ENCODE measurements around the gene CAND1.

Gene CAND1

GRCh38 chr12:67275380-67275913 lies 6.3 kb downstream of the CAND1 start:
- DNase-seq (ENCODE audit: low spot score) (no peak), ATAC-seq (ENCODE audit: low read depth) (peak; percentile 89)
- H3K36me3 ChIP-seq (ENCODE audit: low read depth) = peaks cover 28% of the 10 kb centered on the region
- no peaks in the 10 kb centered on the region for H3K27me3 ChIP-seq (ENCODE audit: insufficient read depth, poor library complexity, severe bottlenecking)
- H3K4me1 ChIP-seq (ENCODE audit: insufficient read depth, poor library complexity, severe bottlenecking) = peaks cover 43% of the 10 kb centered on the region
- TF ChIP-seq CTCF (IDR thresholded peaks at IDR 0.05; ENCODE audit: poor library complexity, severe bottlenecking) = no peak
- H3K9me3 ChIP-seq (ENCODE audit: severe bottlenecking) = no peaks in the 10 kb centered on the region
- H3K4me3 ChIP-seq (ENCODE audit: severe bottlenecking) = no peak overlapping the region
- peak overlapping the region; percentile 29 for H3K27ac ChIP-seq (ENCODE audit: poor library complexity, severe bottlenecking)

GRCh38 chr12:67276421-67276820 lies 7.3 kb downstream of the CAND1 start:
- ATAC-seq (ENCODE audit: low read depth) (no peak), DNase-seq (ENCODE audit: low spot score) (no peak)
- no peak for TF ChIP-seq CTCF (IDR thresholded peaks at IDR 0.05; ENCODE audit: poor library complexity, severe bottlenecking)
- no peaks in the 10 kb centered on the region for H3K9me3 ChIP-seq (ENCODE audit: severe bottlenecking)
- no peak overlapping the region for H3K27ac ChIP-seq (ENCODE audit: poor library complexity, severe bottlenecking)
- peaks cover 41% of the 10 kb centered on the region for H3K4me1 ChIP-seq (ENCODE audit: insufficient read depth, poor library complexity, severe bottlenecking)
- no peak overlapping the region for H3K4me3 ChIP-seq (ENCODE audit: severe bottlenecking)
- H3K27me3 ChIP-seq (ENCODE audit: insufficient read depth, poor library complexity, severe bottlenecking) = no peaks in the 10 kb centered on the region
- peaks cover 28% of the 10 kb centered on the region for H3K36me3 ChIP-seq (ENCODE audit: low read depth)

- Histone ChIP-seq H3K27ac (ENCODE audit: poor library complexity, severe bottlenecking) (no peak overlapping the region), H3K36me3 (ENCODE audit: low read depth) (peaks cover 48% of the 10 kb centered on the region), H3K4me3 (ENCODE audit: severe bottlenecking) (no peak overlapping the region), H3K9me3 (ENCODE audit: severe bottlenecking) (no peaks in the 10 kb centered on the region), H3K27me3 (ENCODE audit: insufficient read depth, poor library complexity, severe bottlenecking) (no peaks in the 10 kb centered on the region), H3K4me1 (ENCODE audit: insufficient read depth, poor library complexity, severe bottlenecking) (peaks cover 21% of the 10 kb centered on the region)
- DNase-seq (ENCODE audit: low spot score) (no peak), ATAC-seq (ENCODE audit: low read depth) (no peak)
- TF ChIP-seq CTCF (IDR thresholded peaks at IDR 0.05; ENCODE audit: poor library complexity, severe bottlenecking) = no peak
These were observed 10.5 kb downstream of the CAND1 start for GRCh38 chr12:67279637-67280036.

GRCh38 chr12:67280088-67280487 lies 10.9 kb downstream of the CAND1 start:
- ATAC-seq (ENCODE audit: low read depth) (no peak), DNase-seq (ENCODE audit: low spot score) (no peak)
- H3K36me3 ChIP-seq (ENCODE audit: low read depth) = peaks cover 50% of the 10 kb centered on the region
- H3K27ac ChIP-seq (ENCODE audit: poor library complexity, severe bottlenecking) = no peak overlapping the region
- no peaks in the 10 kb centered on the region for H3K9me3 ChIP-seq (ENCODE audit: severe bottlenecking)
- H3K27me3 ChIP-seq (ENCODE audit: insufficient read depth, poor library complexity, severe bottlenecking) = no peaks in the 10 kb centered on the region
- peaks cover 17% of the 10 kb centered on the region for H3K4me1 ChIP-seq (ENCODE audit: insufficient read depth, poor library complexity, severe bottlenecking)
- TF ChIP-seq CTCF (IDR thresholded peaks at IDR 0.05; ENCODE audit: poor library complexity, severe bottlenecking) = no peak
- no peak overlapping the region for H3K4me3 ChIP-seq (ENCODE audit: severe bottlenecking)

GRCh38 chr12:67280572-67280971 lies 11.4 kb downstream of the CAND1 start:
- ATAC-seq (ENCODE audit: low read depth) (no peak), DNase-seq (ENCODE audit: low spot score) (no peak)
- H3K4me1 ChIP-seq (ENCODE audit: insufficient read depth, poor library complexity, severe bottlenecking) = peaks cover 12% of the 10 kb centered on the region
- no peaks in the 10 kb centered on the region for H3K9me3 ChIP-seq (ENCODE audit: severe bottlenecking)
- no peaks in the 10 kb centered on the region for H3K27me3 ChIP-seq (ENCODE audit: insufficient read depth, poor library complexity, severe bottlenecking)
- H3K36me3 ChIP-seq (ENCODE audit: low read depth) = peaks cover 54% of the 10 kb centered on the region
- H3K4me3 ChIP-seq (ENCODE audit: severe bottlenecking) = no peak overlapping the region
- no peak overlapping the region for H3K27ac ChIP-seq (ENCODE audit: poor library complexity, severe bottlenecking)
- TF ChIP-seq CTCF (IDR thresholded peaks at IDR 0.05; ENCODE audit: poor library complexity, severe bottlenecking) = no peak

All from RWPE2 (cell line).